SK-N-SH treated with all-trans-retinoic acid at 6 μM for 48 hours (cell line): ENCODE measurements around the gene RIC1.

Experiments
- PATZ1 ChIP-seq: fragments of 250-450 bp; sonication (Bioruptor Pico); IDR thresholded peaks from 2 replicates; pipeline ENCODE4 v1.8.0; 2020; ENCODE audit warnings: mild to moderate bottlenecking, moderate library complexity, borderline replicate concordance
- SNAI2 ChIP-seq: fragments of 250-450 bp; sonication (Bioruptor Pico); IDR thresholded peaks from 2 replicates; pipeline ENCODE4 v1.5.0; 2020; ENCODE audit warnings: mild to moderate bottlenecking, moderate library complexity
- ZFP30 ChIP-seq: fragments of 450-650 bp; formaldehyde crosslinking; IDR thresholded peaks from 2 replicates; pipeline ENCODE4 v1.5.0; 2022; ENCODE audit warnings: mild to moderate bottlenecking, moderate library complexity
- ZNF8 ChIP-seq: fragments of 450-650 bp; formaldehyde crosslinking; IDR thresholded peaks from 2 replicates; pipeline ENCODE4 v1.5.0; 2020; ENCODE audit warnings: mild to moderate bottlenecking, moderate library complexity

GRCh38 chr9:5796298-5796697 lies 167.4 kb downstream of the RIC1 start:
- TF ChIP-seq SNAI2 (CRISPR knock-in tag): no peak
- TF ChIP-seq ZFP30 (CRISPR knock-in tag): no peak
- no peak for TF ChIP-seq ZNF8 (CRISPR knock-in tag)
- no peak for TF ChIP-seq PATZ1
